NCI-H2081 treated with DMSO at 0.1 percent for 48 hours (cell line): Measurements from ENCODE around the gene QPRT.
"Not testable (repeated sequence)": the region's sequence is repeated elsewhere in the genome, so short reads cannot be mapped to it uniquely, and the experiment has no call there.

Experiments
- DNase-seq: peaks from one replicate; lab custom pipeline; 2025; lab: John Stamatoyannopoulos, UW

Gene QPRT

GRCh38 chr16:29720703-29721102, 41.7 kb downstream of the QPRT start:
- DNase-seq: no peak

- not testable (repeated sequence) for DNase-seq
Observed at GRCh38 chr16:29721167-29721879, 42.3 kb downstream of the QPRT start.

- DNase-seq: no peak
Observed at GRCh38 chr16:29726845-29727377, 47.9 kb downstream of the QPRT start.

GRCh38 chr16:29727452-29727851, 48.5 kb downstream of the QPRT start:
- DNase-seq: no peak

- DNase-seq: no peak
Observed at GRCh38 chr16:29729116-29729521, 50.1 kb downstream of the QPRT start.

- no peak for DNase-seq
Observed at GRCh38 chr16:29730649-29731048, 51.7 kb downstream of the QPRT start.

GRCh38 chr16:29731768-29732601, 53.0 kb downstream of the QPRT start:
- DNase-seq: not testable (repeated sequence)

GRCh38 chr16:29734786-29735185, 55.8 kb downstream of the QPRT start:
- no peak for DNase-seq

GRCh38 chr16:29736112-29736511, 57.1 kb downstream of the QPRT start:
- DNase-seq: no peak

GRCh38 chr16:29736764-29737163, 57.8 kb downstream of the QPRT start:
- no peak for DNase-seq

- no peak for DNase-seq
Observed at GRCh38 chr16:29737713-29738112, 58.7 kb downstream of the QPRT start.

GRCh38 chr16:29738514-29738913, 59.5 kb downstream of the QPRT start:
- no peak for DNase-seq

- DNase-seq: not testable (repeated sequence)
Observed at GRCh38 chr16:29739927-29740629, 61.1 kb downstream of the QPRT start.

GRCh38 chr16:29740630-29741015, 61.6 kb downstream of the QPRT start:
- DNase-seq: not testable (repeated sequence)

GRCh38 chr16:29742683-29743275, 63.8 kb downstream of the QPRT start:
- no peak for DNase-seq

- DNase-seq: no peak
Observed at GRCh38 chr16:29743475-29743826, 64.5 kb downstream of the QPRT start.

- DNase-seq: no peak
Observed at GRCh38 chr16:29743827-29744531, 65.0 kb downstream of the QPRT start.

GRCh38 chr16:29744541-29745101, 65.6 kb downstream of the QPRT start:
- DNase-seq: no peak

GRCh38 chr16:29745121-29745852, 66.3 kb downstream of the QPRT start:
- no peak for DNase-seq

- no peak for DNase-seq
Observed at GRCh38 chr16:29745853-29746345, 66.9 kb downstream of the QPRT start, which contains the start of gene C16orf54. C16orf54 (minus strand) TSS chr16:29745990; CDS start chr16:29744951, 1,039 bp downstream.
